ENCODE results near the gene HTR2C.

DNA sequence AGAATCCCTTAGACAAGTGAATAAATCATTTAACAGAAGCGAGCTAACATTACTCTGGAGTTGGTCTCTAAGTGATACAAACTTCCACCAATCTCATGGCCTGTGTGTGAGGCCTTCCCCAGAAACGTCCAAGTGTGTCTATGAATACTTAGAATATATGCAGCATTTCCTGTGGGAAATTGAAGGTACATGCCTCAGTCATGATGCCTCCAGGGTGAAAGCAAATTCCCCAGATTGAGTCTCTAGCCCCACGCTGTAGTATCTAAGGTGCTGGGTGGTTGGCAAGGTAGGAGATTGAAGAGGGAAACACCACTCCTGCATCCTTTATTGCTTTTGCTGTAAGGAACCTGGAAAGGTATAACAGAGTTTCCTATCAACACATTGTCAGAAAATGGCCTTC lies 319.7 kb downstream of the HTR2C start:
- TF ChIP-seq POLR2AphosphoS5 (IDR thresholded peaks at IDR 0.05; ENCODE audit: low read length) (no peak), TAF1 (IDR thresholded peaks at IDR 0.05; ENCODE audit: borderline replicate concordance, low read depth, low read length) (no peak), ZNF274 (IDR thresholded peaks at IDR 0.05; ENCODE audit: insufficient read depth, insufficient read length) (no peak), EZH2 (IDR thresholded peaks at IDR 0.05; ENCODE audit: borderline replicate concordance, control insufficient read depth, low read depth, low read length) (no peak), CEBPB (IDR thresholded peaks at IDR 0.05; ENCODE audit: borderline replicate concordance in 1 of 2, low read depth in 2 of 2, low read length in 2 of 2) (no peak), MTA2 (IDR thresholded peaks at IDR 0.05; ENCODE audit: low read depth) (no peak), MYB (IDR thresholded peaks at IDR 0.05; ENCODE audit: borderline replicate concordance, low read depth, low read length) (no peak)
- TF ChIP-seq, protein P1, sequence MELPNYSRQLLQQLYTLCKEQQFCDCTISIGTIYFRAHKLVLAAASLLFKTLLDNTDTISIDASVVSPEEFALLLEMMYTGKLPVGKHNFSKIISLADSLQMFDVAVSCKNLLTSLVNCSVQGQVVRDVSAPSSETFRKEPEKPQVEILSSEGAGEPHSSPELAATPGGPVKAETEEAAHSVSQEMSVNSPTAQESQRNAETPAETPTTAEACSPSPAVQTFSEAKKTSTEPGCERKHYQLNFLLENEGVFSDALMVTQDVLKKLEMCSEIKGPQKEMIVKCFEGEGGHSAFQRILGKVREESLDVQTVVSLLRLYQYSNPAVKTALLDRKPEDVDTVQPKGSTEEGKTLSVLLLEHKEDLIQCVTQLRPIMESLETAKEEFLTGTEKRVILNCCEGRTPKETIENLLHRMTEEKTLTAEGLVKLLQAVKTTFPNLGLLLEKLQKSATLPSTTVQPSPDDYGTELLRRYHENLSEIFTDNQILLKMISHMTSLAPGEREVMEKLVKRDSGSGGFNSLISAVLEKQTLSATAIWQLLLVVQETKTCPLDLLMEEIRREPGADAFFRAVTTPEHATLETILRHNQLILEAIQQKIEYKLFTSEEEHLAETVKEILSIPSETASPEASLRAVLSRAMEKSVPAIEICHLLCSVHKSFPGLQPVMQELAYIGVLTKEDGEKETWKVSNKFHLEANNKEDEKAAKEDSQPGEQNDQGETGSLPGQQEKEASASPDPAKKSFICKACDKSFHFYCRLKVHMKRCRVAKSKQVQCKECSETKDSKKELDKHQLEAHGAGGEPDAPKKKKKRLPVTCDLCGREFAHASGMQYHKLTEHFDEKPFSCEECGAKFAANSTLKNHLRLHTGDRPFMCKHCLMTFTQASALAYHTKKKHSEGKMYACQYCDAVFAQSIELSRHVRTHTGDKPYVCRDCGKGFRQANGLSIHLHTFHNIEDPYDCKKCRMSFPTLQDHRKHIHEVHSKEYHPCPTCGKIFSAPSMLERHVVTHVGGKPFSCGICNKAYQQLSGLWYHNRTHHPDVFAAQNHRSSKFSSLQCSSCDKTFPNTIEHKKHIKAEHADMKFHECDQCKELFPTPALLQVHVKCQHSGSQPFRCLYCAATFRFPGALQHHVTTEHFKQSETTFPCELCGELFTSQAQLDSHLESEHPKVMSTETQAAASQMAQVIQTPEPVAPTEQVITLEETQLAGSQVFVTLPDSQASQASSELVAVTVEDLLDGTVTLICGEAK (IDR thresholded peaks at IDR 0.05; ENCODE audit: borderline replicate concordance): no peak
- TF ChIP-seq, protein P2, sequence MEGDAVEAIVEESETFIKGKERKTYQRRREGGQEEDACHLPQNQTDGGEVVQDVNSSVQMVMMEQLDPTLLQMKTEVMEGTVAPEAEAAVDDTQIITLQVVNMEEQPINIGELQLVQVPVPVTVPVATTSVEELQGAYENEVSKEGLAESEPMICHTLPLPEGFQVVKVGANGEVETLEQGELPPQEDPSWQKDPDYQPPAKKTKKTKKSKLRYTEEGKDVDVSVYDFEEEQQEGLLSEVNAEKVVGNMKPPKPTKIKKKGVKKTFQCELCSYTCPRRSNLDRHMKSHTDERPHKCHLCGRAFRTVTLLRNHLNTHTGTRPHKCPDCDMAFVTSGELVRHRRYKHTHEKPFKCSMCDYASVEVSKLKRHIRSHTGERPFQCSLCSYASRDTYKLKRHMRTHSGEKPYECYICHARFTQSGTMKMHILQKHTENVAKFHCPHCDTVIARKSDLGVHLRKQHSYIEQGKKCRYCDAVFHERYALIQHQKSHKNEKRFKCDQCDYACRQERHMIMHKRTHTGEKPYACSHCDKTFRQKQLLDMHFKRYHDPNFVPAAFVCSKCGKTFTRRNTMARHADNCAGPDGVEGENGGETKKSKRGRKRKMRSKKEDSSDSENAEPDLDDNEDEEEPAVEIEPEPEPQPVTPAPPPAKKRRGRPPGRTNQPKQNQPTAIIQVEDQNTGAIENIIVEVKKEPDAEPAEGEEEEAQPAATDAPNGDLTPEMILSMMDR (IDR thresholded peaks at IDR 0.05 in 2 of 3, conservative IDR thresholded peaks at IDR 0.05 in 1 of 3; ENCODE audit: control insufficient read depth in 2 of 3, extremely low read depth in 1 of 3, insufficient read depth in 1 of 3, low read depth in 3 of 3, low read length in 3 of 3): no peak

All from GM12878 (cell line).